AG10803 (cell line): ENCODE results near the gene TGM6.

Source experiments
- DNase-seq: peaks from one replicate; pipeline ENCODE4 v3.0.0; 2010; ENCODE audit warnings: low read depth
- H3K4me3 ChIP-seq: 2 replicates; pipeline ENCODE4 v1.5.1; 2011; ENCODE audit warnings: mild to moderate bottlenecking, low read length, control low read depth
- TF ChIP-seq, protein P1 (sequence below): conservative IDR thresholded peaks from 2 replicates; pipeline ENCODE4 v1.5.1; 2011; ENCODE audit warnings: mild to moderate bottlenecking, low read length, control low read depth, inconsistent platforms

The TGM6 gene

DNA sequence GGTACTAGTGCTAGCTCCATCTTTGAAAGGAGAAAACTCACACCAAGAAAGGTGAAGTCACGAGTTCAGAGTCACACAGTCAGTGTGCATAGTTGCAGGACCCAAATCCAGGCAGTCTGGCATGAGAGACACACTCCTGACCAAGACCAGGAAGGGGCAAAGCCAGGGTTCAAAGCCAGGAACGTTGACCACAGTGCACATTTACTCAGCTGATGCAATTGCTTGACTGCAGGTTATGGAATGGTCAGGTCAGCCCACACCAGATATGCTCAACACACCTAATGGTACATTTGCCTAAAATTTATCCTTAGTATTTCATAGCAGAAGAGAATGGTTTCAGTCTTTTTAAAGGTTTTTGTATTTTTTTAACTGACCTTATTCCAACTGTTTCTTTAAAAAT, 37.7 kb downstream of the TGM6 start:
- H3K4me3 ChIP-seq, result no peak overlapping the region
- DNase-seq, result no peak
- TF ChIP-seq, protein P1, sequence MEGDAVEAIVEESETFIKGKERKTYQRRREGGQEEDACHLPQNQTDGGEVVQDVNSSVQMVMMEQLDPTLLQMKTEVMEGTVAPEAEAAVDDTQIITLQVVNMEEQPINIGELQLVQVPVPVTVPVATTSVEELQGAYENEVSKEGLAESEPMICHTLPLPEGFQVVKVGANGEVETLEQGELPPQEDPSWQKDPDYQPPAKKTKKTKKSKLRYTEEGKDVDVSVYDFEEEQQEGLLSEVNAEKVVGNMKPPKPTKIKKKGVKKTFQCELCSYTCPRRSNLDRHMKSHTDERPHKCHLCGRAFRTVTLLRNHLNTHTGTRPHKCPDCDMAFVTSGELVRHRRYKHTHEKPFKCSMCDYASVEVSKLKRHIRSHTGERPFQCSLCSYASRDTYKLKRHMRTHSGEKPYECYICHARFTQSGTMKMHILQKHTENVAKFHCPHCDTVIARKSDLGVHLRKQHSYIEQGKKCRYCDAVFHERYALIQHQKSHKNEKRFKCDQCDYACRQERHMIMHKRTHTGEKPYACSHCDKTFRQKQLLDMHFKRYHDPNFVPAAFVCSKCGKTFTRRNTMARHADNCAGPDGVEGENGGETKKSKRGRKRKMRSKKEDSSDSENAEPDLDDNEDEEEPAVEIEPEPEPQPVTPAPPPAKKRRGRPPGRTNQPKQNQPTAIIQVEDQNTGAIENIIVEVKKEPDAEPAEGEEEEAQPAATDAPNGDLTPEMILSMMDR, result no peak

DNA sequence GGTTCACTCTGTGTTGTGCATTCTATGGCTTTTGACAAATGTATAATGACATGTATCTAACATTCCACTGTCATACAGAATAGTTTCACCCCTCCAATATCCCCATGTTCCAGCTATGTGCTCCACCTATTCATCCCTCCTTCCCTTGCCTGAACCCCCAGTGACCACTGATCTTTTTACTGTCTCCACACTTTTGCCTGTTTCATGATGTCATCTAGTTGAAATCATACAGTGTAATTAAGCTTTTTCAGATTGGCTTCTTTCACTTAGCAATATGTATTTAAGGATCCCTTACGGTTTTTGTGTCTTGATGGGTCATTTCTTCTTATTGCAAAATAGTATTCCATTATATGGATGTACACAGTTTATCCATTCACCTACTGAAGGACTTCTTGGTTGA, 39.8 kb downstream of the TGM6 start:
- H3K4me3 ChIP-seq, result no peak overlapping the region
- TF ChIP-seq, protein P1, result no peak
- DNase-seq, result no peak

DNA sequence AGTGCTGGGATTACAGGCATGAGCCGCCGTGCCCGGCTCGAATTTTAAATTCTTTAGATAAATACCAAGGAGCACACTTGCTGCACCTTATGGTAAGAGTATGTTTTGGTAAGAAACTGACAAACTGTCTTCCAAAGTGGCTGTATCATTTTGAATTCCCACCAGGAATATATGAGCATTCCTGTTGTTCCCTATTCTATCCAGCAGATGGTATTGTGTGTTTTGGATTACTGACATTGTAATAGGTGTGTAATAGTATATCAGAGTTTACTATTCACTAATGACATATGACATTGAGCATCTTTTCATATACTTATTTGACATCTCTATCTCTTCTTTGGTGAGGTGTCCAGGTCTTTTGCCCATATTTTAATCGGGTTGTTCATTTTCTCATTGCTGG, 40.5 kb downstream of the TGM6 start:
- DNase-seq, result no peak

DNA sequence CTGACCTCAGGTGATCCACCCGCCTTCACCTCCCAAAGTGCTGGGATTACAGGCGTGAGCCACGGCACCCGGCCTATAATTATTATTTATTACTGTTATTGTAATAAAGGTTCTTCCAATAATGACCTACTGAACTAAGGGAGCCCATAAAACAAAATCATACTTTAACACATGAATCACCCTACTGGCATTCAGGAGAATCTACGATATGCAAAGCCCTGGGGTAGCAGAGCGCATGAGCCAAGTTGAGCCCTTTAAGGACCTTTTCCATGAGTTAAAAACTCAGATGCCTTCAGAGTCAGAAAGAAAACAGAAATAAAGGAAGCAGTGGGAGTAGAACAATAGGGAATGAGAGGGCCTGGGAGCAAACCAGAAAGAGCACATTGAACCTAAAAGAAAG, 48.4 kb downstream of the TGM6 start:
- TF ChIP-seq, protein P1, result no peak
- no peak for DNase-seq
- no peak overlapping the region for H3K4me3 ChIP-seq

More for the DNA sequence above, 40.5 kb downstream of the TGM6 start:
- no peak overlapping the region for H3K4me3 ChIP-seq
- TF ChIP-seq, protein P1, result peak; percentile 40

DNA sequence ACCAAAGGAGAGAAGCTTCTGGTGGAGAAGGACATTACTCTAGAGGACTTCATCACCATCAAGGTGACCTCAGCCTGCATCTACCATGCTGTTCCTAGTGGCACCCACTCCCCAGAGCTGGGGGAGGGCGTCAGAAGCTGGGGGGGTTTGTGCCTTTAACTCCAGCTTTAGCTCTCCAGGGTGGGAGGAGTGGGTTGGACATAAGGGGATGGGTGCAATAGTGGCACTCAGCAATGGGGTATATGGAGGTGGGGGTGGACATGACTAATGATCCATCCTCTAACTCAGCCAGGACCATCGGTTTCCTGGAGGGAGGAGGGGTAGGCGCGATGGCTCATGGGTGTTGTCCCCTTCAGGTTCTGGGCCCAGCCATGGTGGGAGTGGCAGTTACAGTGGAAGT, 49.8 kb downstream of the TGM6 start:
- TF ChIP-seq, protein P1, result no peak
- H3K4me3 ChIP-seq, result no peak overlapping the region
- DNase-seq, result no peak

DNA sequence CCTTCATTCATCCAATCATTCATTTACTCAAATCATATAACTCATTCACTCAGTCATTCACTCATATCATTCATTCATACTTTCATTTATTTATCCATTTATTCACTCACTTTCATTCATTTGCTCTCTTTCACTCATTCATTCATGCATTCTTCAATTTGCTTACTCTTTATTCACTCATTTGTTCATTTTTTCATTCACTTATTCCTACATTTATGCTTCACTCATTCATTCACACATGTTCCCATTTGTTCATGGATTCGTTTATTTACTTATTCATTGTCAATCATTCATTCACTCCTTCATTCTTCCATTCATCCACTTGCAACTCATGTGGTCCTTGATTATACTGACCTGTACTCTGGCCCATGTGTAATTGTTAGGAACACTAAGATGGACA, 50.5 kb downstream of the TGM6 start:
- H3K4me3 ChIP-seq, result no peak overlapping the region
- DNase-seq, result no peak
- TF ChIP-seq, protein P1, result no peak

DNA sequence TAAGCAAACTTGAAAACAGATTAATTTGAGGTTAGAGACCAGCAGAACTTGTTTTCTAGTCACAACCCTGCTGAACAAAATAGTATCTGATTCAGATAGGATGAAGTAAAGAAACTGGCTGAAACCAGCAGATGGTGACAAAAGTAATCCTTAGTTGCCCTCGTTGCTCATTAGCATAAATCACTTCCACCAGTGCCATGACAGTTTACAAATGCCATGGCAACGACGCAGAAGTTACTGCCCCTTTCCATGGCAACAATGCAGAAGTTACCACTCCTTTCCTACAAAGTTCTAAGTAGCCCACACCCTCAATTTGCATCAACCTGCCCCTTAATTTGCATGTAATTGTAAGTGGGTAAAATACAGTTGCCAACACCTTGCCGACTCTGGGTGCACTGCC, 66.1 kb downstream of the TGM6 start:
- no peak for DNase-seq
- H3K4me3 ChIP-seq, result no peak overlapping the region
- TF ChIP-seq, protein P1, result no peak
